ENCODE measurements around the gene CDK1. TPM values are rescaled to one million over a fixed set of nuclear protein-coding genes. Genes with fewer than 3 reads are reported as not detected.

CDK1 gene
- polyA plus RNA-seq, 1 donor (not counting 4 experiments of a cell fraction or from before 2014, with no cell fraction given), result 43.8 TPM

DNA sequence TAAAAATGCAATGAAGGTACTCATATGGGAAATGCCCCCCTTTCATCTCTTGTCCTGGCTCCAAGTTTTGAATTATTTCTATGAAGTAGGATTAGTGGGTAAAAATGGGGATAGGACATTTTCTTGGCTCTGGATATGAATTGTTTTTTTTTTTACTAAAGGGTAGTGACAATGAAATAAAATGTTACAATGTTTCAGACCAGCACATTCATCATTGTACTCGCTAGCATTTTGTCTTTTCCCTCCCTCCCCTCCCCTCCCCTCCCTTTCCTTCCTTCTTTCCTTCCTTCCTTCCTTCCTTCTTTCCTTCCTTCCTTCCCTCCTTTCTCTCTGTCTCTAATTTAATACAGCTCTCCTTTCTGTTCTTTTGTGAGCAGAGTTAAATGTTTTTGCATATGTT lies 64.4 kb downstream of the CDK1 start:
- H2AFZ ChIP-seq (ENCODE audit: control insufficient read depth, low read length), result no peak overlapping the region
- DNase-seq (ENCODE audit: low read depth, low spot score), result no peak
- H3K9ac ChIP-seq (ENCODE audit: control insufficient read depth, extremely low read depth, insufficient read depth, low read length), result no peak overlapping the region
- peaks cover 4% of the 10 kb centered on the region for H3K4me1 ChIP-seq (ENCODE audit: control insufficient read depth, extremely low read depth, insufficient read depth, low read length)
- H3K79me2 ChIP-seq (ENCODE audit: control insufficient read depth, insufficient read depth, low read length), result no peaks in the 10 kb centered on the region
- no peaks in the 10 kb centered on the region for H4K20me1 ChIP-seq (ENCODE audit: control insufficient read depth, extremely low read depth, insufficient read depth, low read length)
- H3K27me3 ChIP-seq (ENCODE audit: control insufficient read depth, extremely low read depth, insufficient read depth, low read length), result no peaks in the 10 kb centered on the region
- H3K4me3 ChIP-seq (ENCODE audit: control insufficient read depth in 2 of 3, extremely low read depth in 1 of 3, insufficient read depth in 2 of 3, low read depth in 1 of 3, low read length in 3 of 3), result no peak overlapping the region
- no peaks in the 10 kb centered on the region for H3K9me1 ChIP-seq (ENCODE audit: control insufficient read depth, extremely low read depth, insufficient read depth, low read length)
- H3K27ac ChIP-seq (ENCODE audit: control insufficient read depth, insufficient read depth, low read length), result no peak overlapping the region
- TF ChIP-seq, protein P1, sequence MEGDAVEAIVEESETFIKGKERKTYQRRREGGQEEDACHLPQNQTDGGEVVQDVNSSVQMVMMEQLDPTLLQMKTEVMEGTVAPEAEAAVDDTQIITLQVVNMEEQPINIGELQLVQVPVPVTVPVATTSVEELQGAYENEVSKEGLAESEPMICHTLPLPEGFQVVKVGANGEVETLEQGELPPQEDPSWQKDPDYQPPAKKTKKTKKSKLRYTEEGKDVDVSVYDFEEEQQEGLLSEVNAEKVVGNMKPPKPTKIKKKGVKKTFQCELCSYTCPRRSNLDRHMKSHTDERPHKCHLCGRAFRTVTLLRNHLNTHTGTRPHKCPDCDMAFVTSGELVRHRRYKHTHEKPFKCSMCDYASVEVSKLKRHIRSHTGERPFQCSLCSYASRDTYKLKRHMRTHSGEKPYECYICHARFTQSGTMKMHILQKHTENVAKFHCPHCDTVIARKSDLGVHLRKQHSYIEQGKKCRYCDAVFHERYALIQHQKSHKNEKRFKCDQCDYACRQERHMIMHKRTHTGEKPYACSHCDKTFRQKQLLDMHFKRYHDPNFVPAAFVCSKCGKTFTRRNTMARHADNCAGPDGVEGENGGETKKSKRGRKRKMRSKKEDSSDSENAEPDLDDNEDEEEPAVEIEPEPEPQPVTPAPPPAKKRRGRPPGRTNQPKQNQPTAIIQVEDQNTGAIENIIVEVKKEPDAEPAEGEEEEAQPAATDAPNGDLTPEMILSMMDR (optimal IDR thresholded peaks at IDR 0.05 in 1 of 3, IDR thresholded peaks at IDR 0.05 in 1 of 3, conservative IDR thresholded peaks at IDR 0.05 in 1 of 3; ENCODE audit: extremely low read depth in 1 of 3, insufficient read depth in 2 of 3, low read length in 3 of 3), result no peak
- TF ChIP-seq EZH2 (IDR thresholded peaks at IDR 0.05; ENCODE audit: low read length), result no peak
- FAIRE-seq, result no peak
- dilution Hi-C loops (cut with MboI; ENCODE audit: extremely low pct_ligation_motif_present, low sequenced_read_pairs), result no loop called here
- H3K36me3 ChIP-seq (ENCODE audit: control insufficient read depth in 2 of 2, extremely low read depth in 1 of 2, insufficient read depth in 2 of 2, low read length in 2 of 2), result no peaks in the 10 kb centered on the region
- no peak overlapping the region for H3K4me2 ChIP-seq (ENCODE audit: control insufficient read depth, extremely low read depth, insufficient read depth, low read depth, low read length)
- H3K9me3 ChIP-seq (ENCODE audit: control insufficient read depth, low read depth, low read length), result no peaks in the 10 kb centered on the region

Other genes starting within 250 kb of the CDK1 start
- gene RHOBTB1, start 165.7 kb downstream of the CDK1 start, polyA plus RNA-seq, result 4.6 to 6.1 TPM (median 5.5 TPM) in 3 replicates